Measurements from ENCODE around the gene PRG3. TPM values are rescaled to one million over a fixed set of nuclear protein-coding genes. Genes with fewer than 3 reads are reported as not detected.

Gene PRG3
- total and polyA plus RNA-seq, 2 of the 4 experiments (the other 2 are of a cell fraction), result not detected

- dilution Hi-C loops (cut with HindIII; ENCODE audit: low sequenced_read_pairs, unreplicated experiment), result no loop called here
Observed at GRCh38 chr11:57331720-57332119, 49.2 kb downstream of the PRG3 start.

More at GRCh38 chr11:57331720-57332119, 49.2 kb downstream of the PRG3 start:
- in situ Hi-C loops (cut with MboI; ENCODE audit: low sequenced_read_pairs) (no loop called here), intact Hi-C loops (cut with micrococcal nuclease) (no loop called here)
- Histone ChIP-seq H3K4me1 (ENCODE audit: control insufficient read depth, insufficient read depth, low read length) (peaks cover 8% of the 10 kb centered on the region), H2AK9ac (replicated peaks; ENCODE audit: low read depth, low read length, poor library complexity) (peak overlapping the region; percentile 19), H3K27ac (ENCODE audit: insufficient read depth, low read length) (no peak overlapping the region), H4K20me1 (ENCODE audit: insufficient read depth, low read length) (0 out of 2 replicates have a peak, but pooled peaks cover 3% of the 10 kb centered on the region), H3K9ac (ENCODE audit: low read depth, low read length) (no peak overlapping the region), H2BK5ac (ENCODE audit: low read depth, low read length, poor library complexity, severe bottlenecking) (no peak overlapping the region), H2AK5ac (ENCODE audit: low read depth, low read length) (no peak overlapping the region), H4K8ac (ENCODE audit: low read depth in 2 of 2, low read length in 2 of 2) (no peak overlapping the region), H3K14ac (replicated peaks; ENCODE audit: low read depth, low read length) (no peak overlapping the region), H3K4me2 (ENCODE audit: low read depth, low read length) (no peak overlapping the region), H4K91ac (ENCODE audit: insufficient read depth, low read depth, low read length) (no peak overlapping the region), H4K5ac (ENCODE audit: low read depth, low read length) (no peak overlapping the region), H2BK20ac (ENCODE audit: low read depth, low read length) (no peak overlapping the region), H3K9me3 (ENCODE audit: control insufficient read depth, insufficient read depth, low read length) (no peaks in the 10 kb centered on the region), H3K4me3 (ENCODE audit: insufficient read depth, low read depth, low read length) (no peak overlapping the region), H3K36me3 (ENCODE audit: control insufficient read depth, insufficient read depth, low read length) (peaks cover 58% of the 10 kb centered on the region), H2AFZ (replicated peaks; ENCODE audit: low read length, poor library complexity) (no peak overlapping the region), H3K56ac (ENCODE audit: extremely low read depth, insufficient read depth, low read length) (no peak overlapping the region), H3K27me3 (ENCODE audit: control insufficient read depth, insufficient read depth, low read length) (no peaks in the 10 kb centered on the region), H3K4ac (ENCODE audit: low read depth, low read length) (no peak overlapping the region), H3K79me1 (ENCODE audit: low read depth in 1 of 2, low read length in 2 of 2) (peaks cover 42 to 76% of the 10 kb centered on the region in 2 experiments), H2BK120ac (ENCODE audit: low read depth, low read length) (no peak overlapping the region), H3K18ac (ENCODE audit: low read depth, low read length) (no peak overlapping the region), H3K9me1 (ENCODE audit: insufficient read depth, low read length) (peaks cover 14% of the 10 kb centered on the region), H2BK15ac (ENCODE audit: low read depth, low read length) (no peak overlapping the region), H3K23ac (ENCODE audit: low read depth, low read length) (no peak overlapping the region)
- POLR2A ChIA-PET (ENCODE audit: unreplicated experiment), result no interaction called here
- ATAC-seq (ENCODE audit: low read depth) (no peak), DNase-seq (no peak)
- no TSS peak for BruUV-seq (replicated peaks)
- WGBS, 2 experiments (ENCODE audit: extremely low coverage in 2 of 2, insufficient read length in 1 of 2), result 97% methylated on average over 14 of the region's 14 CpGs; no CpG with 5 or more reads in 1 of the 2 experiments
- CTCF ChIA-PET, result no interaction called here
- TF ChIP-seq CHD1 (IDR thresholded peaks at IDR 0.05; ENCODE audit: low read depth, low read length), result no peak
- TF ChIP-seq MAZ (IDR thresholded peaks at IDR 0.05; ENCODE audit: borderline replicate concordance, low read depth, low read length), result no peak
- TF ChIP-seq CTCF (conservative IDR thresholded peaks at IDR 0.05; ENCODE audit: low read depth, low read length), result no peak
- no peak for TF ChIP-seq RCOR1 (IDR thresholded peaks at IDR 0.05; ENCODE audit: insufficient replicate concordance, low read length)
- no peak for TF ChIP-seq MAFK (IDR thresholded peaks at IDR 0.05; ENCODE audit: low read depth, low read length)
- TF ChIP-seq MXI1 (IDR thresholded peaks at IDR 0.05; ENCODE audit: borderline replicate concordance, low read depth, low read length), result no peak
- TF ChIP-seq ELK1 (IDR thresholded peaks at IDR 0.05; ENCODE audit: borderline replicate concordance, low read depth, low read length), result no peak
- TF ChIP-seq SMC3 (IDR thresholded peaks at IDR 0.05; ENCODE audit: low read depth, low read length), result no peak
- TF ChIP-seq USF2 (IDR thresholded peaks at IDR 0.05; ENCODE audit: low read depth, low read length), result no peak
- TF ChIP-seq POLR2A (IDR thresholded peaks at IDR 0.05; ENCODE audit: low read depth, low read length), result no peak
- no peak for TF ChIP-seq FOS (IDR thresholded peaks at IDR 0.05; ENCODE audit: low read depth, low read length)

Measured in IMR-90 (cell line).